GM12801 (cell line): ENCODE data around the gene ATRNL1.

Experiments used
- TF ChIP-seq, protein P1 (sequence below): IDR thresholded peaks from one replicate; pipeline ENCODE4 v1.5.1; 2011; ENCODE audit warnings: control low read depth; ENCODE audit not compliant: insufficient read length; ENCODE audit errors: extremely low read depth

ATRNL1 gene

DNA sequence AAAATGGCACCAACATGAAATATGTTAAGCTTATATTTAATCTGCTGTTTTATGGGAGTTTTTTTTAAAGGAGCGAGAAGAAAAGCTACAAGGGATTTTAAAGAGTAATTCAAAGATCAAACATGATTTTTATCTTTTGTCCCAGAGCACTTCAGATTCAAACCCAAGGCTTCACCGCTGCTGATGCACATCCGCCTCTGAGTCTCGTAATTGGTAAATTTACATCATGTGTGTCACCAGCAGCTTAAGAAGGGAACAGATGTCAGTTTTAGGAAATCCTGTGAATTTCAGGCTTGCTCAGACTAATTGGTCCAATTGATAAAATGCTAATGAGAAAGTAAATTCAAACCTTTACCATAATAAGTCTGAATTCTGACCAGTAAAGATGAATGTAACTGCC lies 773.5 kb downstream of the ATRNL1 start:
- TF ChIP-seq, protein P1, sequence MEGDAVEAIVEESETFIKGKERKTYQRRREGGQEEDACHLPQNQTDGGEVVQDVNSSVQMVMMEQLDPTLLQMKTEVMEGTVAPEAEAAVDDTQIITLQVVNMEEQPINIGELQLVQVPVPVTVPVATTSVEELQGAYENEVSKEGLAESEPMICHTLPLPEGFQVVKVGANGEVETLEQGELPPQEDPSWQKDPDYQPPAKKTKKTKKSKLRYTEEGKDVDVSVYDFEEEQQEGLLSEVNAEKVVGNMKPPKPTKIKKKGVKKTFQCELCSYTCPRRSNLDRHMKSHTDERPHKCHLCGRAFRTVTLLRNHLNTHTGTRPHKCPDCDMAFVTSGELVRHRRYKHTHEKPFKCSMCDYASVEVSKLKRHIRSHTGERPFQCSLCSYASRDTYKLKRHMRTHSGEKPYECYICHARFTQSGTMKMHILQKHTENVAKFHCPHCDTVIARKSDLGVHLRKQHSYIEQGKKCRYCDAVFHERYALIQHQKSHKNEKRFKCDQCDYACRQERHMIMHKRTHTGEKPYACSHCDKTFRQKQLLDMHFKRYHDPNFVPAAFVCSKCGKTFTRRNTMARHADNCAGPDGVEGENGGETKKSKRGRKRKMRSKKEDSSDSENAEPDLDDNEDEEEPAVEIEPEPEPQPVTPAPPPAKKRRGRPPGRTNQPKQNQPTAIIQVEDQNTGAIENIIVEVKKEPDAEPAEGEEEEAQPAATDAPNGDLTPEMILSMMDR = no peak

GRCh38 chr10:115867305-115867704 lies 774.1 kb downstream of the ATRNL1 start:
- TF ChIP-seq, protein P1 = no peak

- TF ChIP-seq, protein P1 = no peak
Observed at GRCh38 chr10:115871855-115872254, 778.7 kb downstream of the ATRNL1 start.

GRCh38 chr10:115875172-115875571 lies 782.0 kb downstream of the ATRNL1 start:
- TF ChIP-seq, protein P1 = no peak

DNA sequence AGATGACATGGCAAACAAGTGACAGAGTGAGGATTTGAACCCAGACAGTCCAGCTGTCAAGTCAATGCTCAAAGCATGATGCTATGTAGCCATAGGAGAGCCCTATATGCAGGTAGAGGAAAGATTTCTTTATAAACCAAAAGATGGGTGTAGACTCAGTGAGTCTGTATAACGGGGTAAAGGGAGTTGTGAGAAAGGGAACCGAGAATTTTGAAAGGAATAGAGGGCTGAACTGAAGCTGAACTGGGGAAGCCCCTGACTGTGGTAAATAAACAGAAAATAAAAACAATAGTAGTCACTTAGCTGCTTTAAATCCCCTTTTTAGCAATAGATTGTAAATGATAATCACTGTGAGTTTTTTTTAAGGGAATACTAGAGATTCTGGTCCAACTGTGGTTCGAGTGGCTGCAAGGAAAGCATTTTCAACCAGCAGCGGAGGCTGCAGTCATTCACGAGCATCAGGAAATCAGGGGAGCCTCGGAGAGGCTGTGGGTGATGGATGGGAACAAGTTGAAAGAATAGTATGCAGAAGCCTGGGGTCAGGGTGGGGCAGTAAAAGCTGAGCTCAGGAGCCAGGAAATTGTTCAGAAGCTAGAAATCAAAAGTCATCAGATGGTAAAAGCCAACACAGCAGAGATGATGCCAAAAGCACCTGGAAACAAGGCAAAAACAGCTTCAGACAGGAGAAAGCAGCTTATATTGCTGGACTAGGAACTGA lies 786.4 kb downstream of the ATRNL1 start:
- TF ChIP-seq, protein P1 = no peak

DNA sequence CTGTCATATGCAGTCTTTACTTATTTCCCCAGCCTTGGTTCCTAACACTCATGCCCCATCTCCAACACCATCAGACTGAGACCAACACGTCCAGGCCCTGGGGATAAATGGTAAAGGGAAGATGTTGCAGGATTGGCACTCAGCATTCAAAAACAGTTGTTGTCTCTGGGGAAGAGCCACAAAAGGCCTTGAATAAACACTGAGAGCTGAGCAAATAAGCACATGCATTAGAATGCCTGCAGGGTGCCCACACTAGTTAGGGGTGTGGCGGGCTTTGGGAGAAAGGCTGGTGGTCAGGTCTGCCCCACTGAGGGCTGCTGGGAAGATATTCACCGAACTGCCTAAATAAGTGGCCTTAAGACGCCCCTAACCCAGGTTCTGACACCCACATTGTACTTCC lies 788.9 kb downstream of the ATRNL1 start:
- TF ChIP-seq, protein P1 = no peak

DNA sequence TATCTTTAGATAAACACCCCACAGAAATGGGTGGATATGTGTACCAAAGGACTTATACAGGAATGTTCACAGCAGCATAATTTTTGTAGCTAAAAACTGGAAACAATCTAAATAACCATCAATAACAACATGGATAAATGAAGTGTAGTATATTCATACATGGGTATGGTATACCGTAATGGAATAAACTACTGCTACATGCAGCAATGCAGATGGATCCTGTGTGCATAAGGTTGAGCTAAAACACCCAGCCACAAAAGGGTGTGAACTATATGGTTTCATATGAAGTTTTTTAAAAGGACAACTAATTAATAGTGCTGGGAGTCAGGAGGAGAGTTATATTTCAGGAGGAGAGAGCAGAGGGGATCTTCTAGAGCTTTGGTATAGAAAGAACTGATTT lies 790.2 kb downstream of the ATRNL1 start:
- TF ChIP-seq, protein P1 = no peak
